BLaER1 treated with 17β-estradiol and CSF1 and Interleukin-3, amounts not matched to agents 10 nM and 100 nM (cell line): Measurements from ENCODE around the gene GPR176.
A peak's percentile ranks its signal among the peaks of the same experiment; 100 is the strongest.
"Not testable (repeated sequence)": the region's sequence is repeated elsewhere in the genome, so short reads cannot be mapped to it uniquely, and the experiment has no call there.

Experiments used
- H3K27ac ChIP-seq, 11 experiments: shearing (Covaris generic); formaldehyde crosslinking; 2 replicates each; pipeline ENCODE4 v1.8.1; 2022
- H3K27me3 ChIP-seq, 11 experiments: shearing (Covaris generic); formaldehyde crosslinking; 2 replicates each; pipeline ENCODE4 v1.8.1; 2022
- H3K36me3 ChIP-seq, 11 experiments: shearing (Covaris generic); formaldehyde crosslinking; 2 replicates each; pipeline ENCODE4 v1.8.1; 2022
- H3K4me1 ChIP-seq, 10 experiments: shearing (Covaris generic); formaldehyde crosslinking; 2 replicates each; pipeline ENCODE4 v1.8.1; 2022
- H3K4me2 ChIP-seq, 11 experiments: shearing (Covaris generic); formaldehyde crosslinking; 2 replicates each; pipeline ENCODE4 v1.8.1; 2022
- H3K4me3 ChIP-seq, 10 experiments: shearing (Covaris generic); formaldehyde crosslinking; 2 replicates each; pipeline ENCODE4 v1.8.1; 2022
- H3K9ac ChIP-seq, 11 experiments: shearing (Covaris generic); formaldehyde crosslinking; 2 replicates each; pipeline ENCODE4 v1.8.1; 2022
- H3K9me3 ChIP-seq, 11 experiments: shearing (Covaris generic); formaldehyde crosslinking; replicated peaks in 1 of 11; 2 replicates each; pipeline ENCODE4 v1.8.1; 2022
- H4K20me1 ChIP-seq, 11 experiments: shearing (Covaris generic); formaldehyde crosslinking; 2 replicates each; pipeline ENCODE4 v1.8.1; 2022
- Cebpa-rat ChIP-seq, 11 experiments: shearing (Covaris generic); IDR thresholded peaks; 2 replicates each; pipeline ENCODE4 v1.8.1; 2022

The GPR176 gene

GRCh38 chr15:39823634-39824033, 96.4 kb downstream of the GPR176 start:
- Histone ChIP-seq H3K27ac (no peak overlapping the region), H3K9me3 (peaks cover 17 to 38% (median 23%) of the 10 kb centered on the region in 11 experiments; a peak in 20 of 22 replicates), H3K4me2 (no peak overlapping the region), H3K4me1 (no peaks in the 10 kb centered on the region), H4K20me1 (peaks cover 0 to 43% (median 0%) of the 10 kb centered on the region in 11 experiments; a peak in 2 of 22 replicates), H3K9ac (no peak overlapping the region), H3K36me3 (peaks cover 0 to 53% (median 21%) of the 10 kb centered on the region in 11 experiments; a peak in 17 of 22 replicates), H3K27me3 (no peaks in the 10 kb centered on the region), H3K4me3 (no peak overlapping the region)
- no peak for TF ChIP-seq Cebpa-rat (IDR thresholded peaks at IDR 0.05)

- Histone ChIP-seq H3K4me3 (no peak overlapping the region), H3K4me1 (peaks cover 0 to 9% (median 7%) of the 10 kb centered on the region in 10 experiments; a peak in 11 of 20 replicates), H3K9me3 (peaks cover 5 to 20% (median 15%) of the 10 kb centered on the region in 11 experiments; a peak in 17 of 22 replicates), H3K36me3 (peaks cover 0 to 25% (median 6%) of the 10 kb centered on the region in 11 experiments; a peak in 11 of 22 replicates), H3K9ac (no peak overlapping the region), H3K4me2 (no peak overlapping the region), H4K20me1 (peaks cover 0 to 58% (median 0%) of the 10 kb centered on the region in 11 experiments; a peak in 2 of 22 replicates), H3K27me3 (no peaks in the 10 kb centered on the region), H3K27ac (peak overlapping the region in 3 of 11 experiments; percentile 8 to 30 (median 17); a peak in 2 of 22 replicates)
- TF ChIP-seq Cebpa-rat (IDR thresholded peaks at IDR 0.05), result no peak
Measured at GRCh38 chr15:39820050-39820602, 99.9 kb downstream of the GPR176 start.

GRCh38 chr15:39819533-39819932, 100.5 kb downstream of the GPR176 start:
- H3K9me3 ChIP-seq, result peaks cover 0 to 14% (median 10%) of the 10 kb centered on the region in 11 experiments; a peak in 15 of 22 replicates
- no peak overlapping the region for H3K9ac ChIP-seq

GRCh38 chr15:39817892-39818291, 102.2 kb downstream of the GPR176 start:
- Histone ChIP-seq H3K9me3 (0 out of 22 replicates have a peak, but pooled peaks cover 0 to under 1% (median 0%) of the 10 kb centered on the region in 11 experiments), H3K4me1 (peaks cover 0 to 15% (median 9%) of the 10 kb centered on the region in 10 experiments; a peak in 11 of 20 replicates), H3K4me3 (no peak overlapping the region), H3K4me2 (no peak overlapping the region), H3K36me3 (peaks cover 0 to 9% (median 0%) of the 10 kb centered on the region in 11 experiments; a peak in 3 of 22 replicates), H4K20me1 (peaks cover 0 to 67% (median 0%) of the 10 kb centered on the region in 11 experiments; a peak in 2 of 22 replicates), H3K9ac (no peak overlapping the region), H3K27me3 (no peaks in the 10 kb centered on the region), H3K27ac (no peak overlapping the region)
- TF ChIP-seq Cebpa-rat (IDR thresholded peaks at IDR 0.05), result no peak

More at GRCh38 chr15:39819533-39819932, 100.5 kb downstream of the GPR176 start:
- no peak for TF ChIP-seq Cebpa-rat (IDR thresholded peaks at IDR 0.05)
- Histone ChIP-seq H3K4me1 (peaks cover 0 to 15% (median 9%) of the 10 kb centered on the region in 10 experiments; a peak in 11 of 20 replicates), H3K4me2 (no peak overlapping the region), H3K27ac (peak overlapping the region in 1 of 11 experiments; percentile 30; a peak in 1 of 22 replicates), H3K27me3 (no peaks in the 10 kb centered on the region), H4K20me1 (peaks cover 0 to 64% (median 0%) of the 10 kb centered on the region in 11 experiments; a peak in 2 of 22 replicates), H3K4me3 (no peak overlapping the region), H3K36me3 (peaks cover 0 to 19% (median 6%) of the 10 kb centered on the region in 11 experiments; a peak in 11 of 22 replicates)

- H3K9ac ChIP-seq, result no peak overlapping the region
- H3K4me3 ChIP-seq, result no peak overlapping the region
- no peaks in the 10 kb centered on the region for H3K27me3 ChIP-seq
- peaks cover 0 to 16% (median 0%) of the 10 kb centered on the region in 11 experiments; a peak in 2 of 22 replicates for H3K36me3 ChIP-seq
- H3K4me2 ChIP-seq, result 0 out of 22 replicates have a peak overlapping the region, but pooled peaks of 1 of the 11 experiments have one; percentile 16
- peaks cover 0 to 49% (median 0%) of the 10 kb centered on the region in 11 experiments; a peak in 2 of 22 replicates for H4K20me1 ChIP-seq
- H3K9me3 ChIP-seq, result peaks cover 0 to 8% (median 0%) of the 10 kb centered on the region in 11 experiments; a peak in 5 of 22 replicates
- H3K27ac ChIP-seq, result no peak overlapping the region
- TF ChIP-seq Cebpa-rat (IDR thresholded peaks at IDR 0.05), result no peak
- H3K4me1 ChIP-seq, result peaks cover 0 to 15% (median 9%) of the 10 kb centered on the region in 10 experiments; a peak in 11 of 20 replicates
Measured at GRCh38 chr15:39814489-39814888, 105.6 kb downstream of the GPR176 start.

- peaks cover 0 to 15% (median 9%) of the 10 kb centered on the region in 10 experiments; a peak in 11 of 20 replicates for H3K4me1 ChIP-seq
- peaks cover 0 to 16% (median 0%) of the 10 kb centered on the region in 11 experiments; a peak in 2 of 22 replicates for H3K36me3 ChIP-seq
- not testable (repeated sequence) for H3K27ac ChIP-seq, H3K27me3 ChIP-seq, H3K4me3 ChIP-seq, H3K4me2 ChIP-seq, H3K9ac ChIP-seq, H3K9me3 ChIP-seq
- peaks cover 0 to 42% (median 0%) of the 10 kb centered on the region in 11 experiments; a peak in 2 of 22 replicates for H4K20me1 ChIP-seq
Measured at GRCh38 chr15:39812651-39813050, 107.4 kb downstream of the GPR176 start.

GRCh38 chr15:39808909-39809308, 111.2 kb downstream of the GPR176 start:
- H3K4me3 ChIP-seq, result no peak overlapping the region
- no peak for TF ChIP-seq Cebpa-rat (IDR thresholded peaks at IDR 0.05)
- peaks cover 0 to 24% (median 0%) of the 10 kb centered on the region in 11 experiments; a peak in 1 of 22 replicates for H4K20me1 ChIP-seq
- peaks cover 0 to 41% (median 23%) of the 10 kb centered on the region in 11 experiments; a peak in 13 of 22 replicates for H3K36me3 ChIP-seq
- H3K27me3 ChIP-seq, result no peaks in the 10 kb centered on the region
- peaks cover 0 to 4% (median 0%) of the 10 kb centered on the region in 10 experiments; a peak in 1 of 20 replicates for H3K4me1 ChIP-seq
- H3K4me2 ChIP-seq, result no peak overlapping the region
- H3K9ac ChIP-seq, result no peak overlapping the region
- no peak overlapping the region for H3K27ac ChIP-seq
- peaks cover 0 to 8% (median 0%) of the 10 kb centered on the region in 11 experiments; a peak in 5 of 22 replicates for H3K9me3 ChIP-seq

GRCh38 chr15:39807791-39808190, 112.3 kb downstream of the GPR176 start:
- H3K27me3 ChIP-seq, result no peaks in the 10 kb centered on the region
- H3K4me2 ChIP-seq, result no peak overlapping the region
- no peak overlapping the region for H3K9ac ChIP-seq
- TF ChIP-seq Cebpa-rat (IDR thresholded peaks at IDR 0.05), result no peak
- peaks cover 0 to 8% (median 0%) of the 10 kb centered on the region in 10 experiments; a peak in 1 of 20 replicates for H3K4me1 ChIP-seq
- peaks cover 0 to 51% (median 23%) of the 10 kb centered on the region in 11 experiments; a peak in 13 of 22 replicates for H3K36me3 ChIP-seq
- H3K9me3 ChIP-seq, result peaks cover 0 to 8% (median 0%) of the 10 kb centered on the region in 11 experiments; a peak in 5 of 22 replicates
- no peak overlapping the region for H3K4me3 ChIP-seq
- peaks cover 0 to 24% (median 0%) of the 10 kb centered on the region in 11 experiments; a peak in 1 of 22 replicates for H4K20me1 ChIP-seq
- H3K27ac ChIP-seq, result no peak overlapping the region

- H3K27ac ChIP-seq, result no peak overlapping the region
- H3K4me1 ChIP-seq, result peaks cover 0 to 17% (median 3%) of the 10 kb centered on the region in 10 experiments; a peak in 8 of 20 replicates
Measured at GRCh38 chr15:39804026-39804425, 116.0 kb downstream of the GPR176 start.

More at GRCh38 chr15:39804026-39804425, 116.0 kb downstream of the GPR176 start:
- H4K20me1 ChIP-seq, result peaks cover 0 to 17% (median 0%) of the 10 kb centered on the region in 11 experiments; a peak in 1 of 22 replicates
- H3K4me3 ChIP-seq, result no peak overlapping the region
- no peaks in the 10 kb centered on the region for H3K9me3 ChIP-seq
- peak in 2 of 11 experiments; percentile 15 to 34; a peak in 1 of 22 replicates for TF ChIP-seq Cebpa-rat (IDR thresholded peaks at IDR 0.05)
- H3K27me3 ChIP-seq, result no peaks in the 10 kb centered on the region
- no peak overlapping the region for H3K9ac ChIP-seq
- H3K36me3 ChIP-seq, result peaks cover 0 to 81% (median 56%) of the 10 kb centered on the region in 11 experiments; a peak in 17 of 22 replicates
- no peak overlapping the region for H3K4me2 ChIP-seq
